GM15510 (cell line): ENCODE measurements around the gene HOXA6.

ENCODE experiments used
- POLR2A ChIP-seq: IDR thresholded peaks from 3 replicates; pipeline ENCODE4 v1.6.1; 2011; ENCODE audit warnings: borderline replicate concordance; ENCODE audit not compliant: insufficient read length; ENCODE audit errors: extremely low read depth

The HOXA6 gene

DNA sequence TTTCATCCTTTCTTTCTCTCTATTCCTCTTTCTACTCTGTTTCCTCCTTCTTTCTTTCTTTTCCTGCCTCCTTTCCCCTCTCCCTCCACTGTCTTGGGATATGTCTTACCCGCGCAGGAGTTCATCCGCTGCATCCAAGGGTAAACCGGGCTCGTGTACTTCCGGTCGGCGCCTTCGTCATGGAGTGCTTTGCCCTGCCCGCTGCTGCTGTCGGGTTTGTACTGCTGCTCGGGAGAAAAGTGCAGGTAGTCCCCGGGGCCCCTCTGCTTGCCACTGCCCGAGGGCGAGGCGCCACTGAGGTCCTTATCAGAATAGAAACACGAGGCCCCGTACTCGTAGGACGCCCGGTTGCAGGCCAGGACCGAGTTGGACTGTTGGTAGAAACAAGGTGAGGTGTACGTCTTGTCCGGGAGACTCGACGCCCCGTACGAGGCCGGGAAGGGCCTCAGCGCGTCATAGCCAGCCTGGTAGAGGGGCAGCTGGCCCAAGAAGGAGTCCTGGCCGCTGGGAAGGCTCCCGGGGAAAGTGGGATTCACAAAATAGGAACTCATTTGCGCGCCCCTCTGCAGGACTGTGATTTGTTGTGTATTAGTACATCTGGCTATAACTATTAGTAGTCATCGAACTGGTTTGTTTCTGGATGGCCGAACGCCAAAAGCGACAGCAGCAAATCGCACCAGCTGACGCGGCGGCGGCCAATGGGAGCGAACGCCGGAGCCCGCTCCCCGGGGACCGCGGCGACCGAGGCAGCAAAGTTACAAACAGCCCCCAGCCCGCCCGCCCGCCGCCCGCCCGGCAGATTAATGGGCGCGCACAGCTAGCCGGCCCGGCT, at the start of gene HOXA6:
Gene HOXA6, minus strand, starts transcription at position 576 of the 832 bp plus-strand sequence. Its CDS starts 25 bp downstream, at position 551.
- no peak for TF ChIP-seq POLR2A

DNA sequence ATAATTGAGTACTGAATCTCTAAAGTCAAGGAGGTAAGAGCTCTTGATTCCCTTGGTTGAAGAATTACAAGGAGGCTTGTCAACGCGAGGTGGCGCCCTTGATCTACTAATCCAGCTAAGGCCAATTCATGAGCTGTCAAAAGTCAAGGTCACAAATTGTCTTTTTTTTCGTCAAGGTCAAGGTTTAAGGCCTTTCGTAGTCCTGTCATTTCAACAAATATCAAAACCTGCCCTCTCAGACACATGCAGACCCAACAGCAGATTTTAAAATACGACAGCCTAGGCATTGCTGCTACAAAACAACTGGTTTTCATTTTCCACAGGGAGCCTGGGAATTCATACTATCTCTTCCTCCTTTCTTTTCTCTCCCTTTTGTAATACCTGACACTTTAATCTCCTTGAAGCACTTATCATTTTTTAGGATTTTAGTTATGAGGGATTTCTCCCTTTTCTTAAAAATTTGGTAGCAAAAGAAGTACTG, 48.8 kb upstream of the HOXA6 start:
- TF ChIP-seq POLR2A = no peak

DNA sequence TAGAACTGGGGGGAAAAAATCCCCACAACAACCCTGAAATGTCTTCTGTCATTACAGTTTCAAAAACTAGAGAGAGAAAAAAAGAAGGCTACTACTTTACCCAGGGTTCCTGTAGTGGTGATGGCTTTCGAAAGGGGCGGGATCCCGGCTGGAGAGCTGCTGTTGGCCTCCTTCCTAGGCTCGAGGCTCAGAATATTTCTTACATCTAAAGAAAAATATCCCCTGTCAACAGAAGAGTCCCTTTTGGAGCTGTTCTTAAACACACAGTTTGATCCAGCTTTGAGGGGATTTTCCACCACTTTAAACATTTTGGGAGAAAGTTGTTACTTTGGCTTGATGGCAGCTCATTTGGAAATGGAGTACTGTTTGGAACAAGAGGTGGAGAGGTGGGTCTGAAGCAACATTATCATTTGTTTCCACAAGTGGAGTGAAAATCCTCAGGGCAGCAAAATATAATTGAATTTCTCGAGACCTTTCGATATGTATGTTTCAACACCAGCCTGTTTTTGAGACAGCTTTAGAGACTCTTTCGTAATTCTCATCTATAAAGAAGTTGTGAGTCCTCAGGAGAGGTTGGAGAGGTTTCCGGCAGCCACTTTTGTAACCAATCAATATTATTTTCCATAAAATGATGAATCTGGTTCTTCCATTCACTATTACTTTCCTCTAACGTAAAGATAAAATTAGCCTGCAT, 47.3 kb upstream of the HOXA6 start:
- no peak for TF ChIP-seq POLR2A

DNA sequence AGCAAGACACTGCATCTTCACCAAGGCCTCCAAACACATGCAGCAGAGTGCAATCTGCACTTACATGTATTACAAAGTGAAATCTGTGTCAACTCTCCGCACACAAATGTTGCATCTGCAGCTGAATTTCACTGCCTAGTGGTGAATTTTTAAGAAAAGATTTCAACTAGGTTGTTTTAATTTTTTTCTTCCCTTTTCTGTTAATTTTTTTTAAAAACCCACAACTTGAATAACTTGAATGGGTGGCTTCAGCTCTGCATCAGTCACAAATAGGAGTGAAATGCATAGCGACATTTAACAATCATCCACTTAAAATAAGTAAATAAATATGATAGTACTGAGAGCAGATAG, 46.4 kb upstream of the HOXA6 start:
- TF ChIP-seq POLR2A = no peak

DNA sequence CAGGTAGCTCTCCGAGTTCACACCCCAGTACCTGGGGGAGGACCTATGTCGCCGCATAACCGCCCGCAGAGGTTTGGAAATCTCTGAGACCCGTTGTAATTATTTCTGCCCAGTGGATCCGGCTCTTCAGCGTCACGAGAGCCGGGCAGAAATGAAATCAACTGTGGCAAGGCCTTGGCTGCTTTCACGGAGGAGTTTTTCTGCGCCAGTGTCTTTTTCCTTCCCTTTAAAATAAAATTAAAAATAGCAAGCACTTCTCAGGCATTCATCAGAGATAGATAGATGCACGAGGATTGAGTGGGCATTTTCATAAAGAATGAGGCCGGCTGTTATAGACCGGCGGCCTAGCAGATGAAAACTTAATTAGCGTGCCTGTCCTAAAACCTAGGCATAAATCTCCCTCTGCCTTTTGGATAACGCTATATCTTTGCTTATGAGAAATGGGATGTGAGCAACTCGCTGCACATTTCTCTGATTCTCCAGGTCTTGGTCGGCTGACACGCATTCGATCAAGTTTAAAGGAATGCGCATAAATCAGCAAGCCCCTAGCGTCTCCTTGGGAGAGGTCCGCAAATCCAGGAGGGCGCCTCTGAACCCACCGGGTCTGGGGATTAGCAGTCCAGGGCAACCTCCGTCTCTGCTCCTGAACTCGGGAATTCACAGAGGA, 45.9 kb upstream of the HOXA6 start:
- TF ChIP-seq POLR2A = no peak

DNA sequence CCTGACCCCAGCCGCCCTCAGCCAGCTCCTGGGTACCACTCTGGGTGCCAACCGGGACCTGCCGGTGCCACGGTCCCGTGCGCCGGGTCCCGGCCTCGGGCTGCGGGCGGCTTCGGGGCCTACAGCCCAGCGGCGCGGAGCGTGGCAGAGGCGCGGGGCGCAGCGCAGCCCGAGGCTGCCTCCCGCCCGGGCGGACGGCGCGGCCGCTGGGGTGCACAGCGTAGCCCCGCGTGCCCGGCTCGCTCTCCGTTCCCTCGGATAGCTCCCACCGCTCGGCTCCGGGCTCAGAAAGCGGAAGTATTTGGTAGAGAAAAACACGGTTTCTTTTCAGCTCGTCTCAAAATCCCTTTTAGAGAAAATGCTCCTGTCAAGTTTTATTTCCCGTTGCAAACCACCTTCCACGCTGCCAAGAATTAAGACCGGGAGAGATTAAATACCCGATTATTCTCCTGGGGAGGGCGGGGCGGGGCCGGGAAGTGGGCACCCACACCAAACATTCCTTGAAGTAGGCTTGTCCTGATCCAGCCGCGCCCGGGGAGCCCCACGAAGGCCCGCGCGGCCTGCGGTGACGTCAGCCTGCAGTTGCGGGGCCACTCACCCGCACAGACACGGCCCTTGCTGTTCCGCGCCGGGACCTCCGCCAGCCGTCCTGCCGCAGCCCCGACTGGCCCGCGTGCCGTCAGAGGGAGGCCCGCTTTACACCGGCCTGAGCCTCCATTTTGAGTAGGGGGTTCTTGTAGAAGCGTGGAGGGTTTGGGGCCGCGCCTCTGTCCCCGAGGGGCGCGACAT, 45.2 kb upstream of the HOXA6 start:
- no peak for TF ChIP-seq POLR2A

DNA sequence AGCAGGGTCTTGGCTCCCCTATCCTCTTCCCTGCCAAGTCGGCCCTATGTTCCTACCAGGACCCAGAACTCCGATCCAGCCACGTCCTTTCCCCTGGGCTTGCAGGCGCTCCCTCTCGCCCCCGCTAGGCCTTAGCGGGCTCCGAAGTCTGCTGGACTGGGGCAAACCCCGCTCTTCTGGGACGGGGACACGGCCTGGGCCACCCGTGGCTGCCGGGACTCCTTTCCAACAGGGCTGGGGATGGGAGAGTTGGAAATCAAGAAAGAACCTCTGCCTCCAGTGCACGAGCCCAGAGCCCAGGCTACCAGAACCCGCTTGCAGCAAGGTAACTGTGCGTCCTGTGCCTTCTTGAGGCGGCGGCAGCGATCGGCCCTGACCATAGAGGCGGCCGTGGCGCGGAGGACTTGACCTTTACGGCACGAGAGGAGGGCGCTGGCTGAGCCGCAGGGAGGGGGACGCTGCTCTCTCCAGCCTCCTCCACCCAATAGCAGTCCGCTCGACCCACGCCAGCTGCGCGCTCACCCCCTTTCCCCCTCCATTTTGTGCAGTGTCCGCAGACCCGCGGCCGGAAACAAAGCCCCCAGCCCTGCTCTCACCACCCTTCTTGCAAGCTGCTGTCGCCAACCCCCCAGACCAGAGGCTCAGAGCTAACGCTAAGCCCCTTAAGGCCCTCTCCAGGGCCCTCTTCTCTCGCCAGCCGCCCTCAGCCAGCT, 44.4 kb upstream of the HOXA6 start:
- TF ChIP-seq POLR2A = no peak

DNA sequence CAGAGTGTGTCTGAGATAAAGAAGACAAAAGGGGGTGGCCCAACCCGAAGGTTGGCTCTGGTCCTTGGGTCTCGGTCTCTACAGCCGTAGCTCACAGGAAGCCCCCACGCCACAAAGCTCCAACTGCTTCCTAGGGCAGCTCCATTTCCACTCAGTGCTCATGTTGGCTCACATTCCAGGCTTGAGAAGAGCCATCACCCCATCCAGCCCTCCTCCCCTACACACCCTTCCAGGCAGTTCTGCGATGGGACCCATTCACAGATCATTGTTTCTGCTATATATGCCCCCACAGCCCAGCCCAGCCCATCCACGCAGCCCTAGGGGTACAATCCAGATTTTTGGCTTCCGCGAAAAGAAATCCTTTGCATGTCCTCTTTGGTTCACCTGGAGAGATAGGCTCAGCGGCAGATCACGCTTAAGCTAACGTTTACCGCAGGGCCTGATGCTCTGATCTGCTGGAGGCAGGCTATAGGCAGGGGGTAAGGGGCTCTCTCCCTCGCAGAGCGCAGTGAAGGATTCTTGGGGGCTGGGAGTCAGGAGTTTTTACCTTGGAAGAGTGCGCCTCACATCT, 43.7 kb upstream of the HOXA6 start:
- no peak for TF ChIP-seq POLR2A

DNA sequence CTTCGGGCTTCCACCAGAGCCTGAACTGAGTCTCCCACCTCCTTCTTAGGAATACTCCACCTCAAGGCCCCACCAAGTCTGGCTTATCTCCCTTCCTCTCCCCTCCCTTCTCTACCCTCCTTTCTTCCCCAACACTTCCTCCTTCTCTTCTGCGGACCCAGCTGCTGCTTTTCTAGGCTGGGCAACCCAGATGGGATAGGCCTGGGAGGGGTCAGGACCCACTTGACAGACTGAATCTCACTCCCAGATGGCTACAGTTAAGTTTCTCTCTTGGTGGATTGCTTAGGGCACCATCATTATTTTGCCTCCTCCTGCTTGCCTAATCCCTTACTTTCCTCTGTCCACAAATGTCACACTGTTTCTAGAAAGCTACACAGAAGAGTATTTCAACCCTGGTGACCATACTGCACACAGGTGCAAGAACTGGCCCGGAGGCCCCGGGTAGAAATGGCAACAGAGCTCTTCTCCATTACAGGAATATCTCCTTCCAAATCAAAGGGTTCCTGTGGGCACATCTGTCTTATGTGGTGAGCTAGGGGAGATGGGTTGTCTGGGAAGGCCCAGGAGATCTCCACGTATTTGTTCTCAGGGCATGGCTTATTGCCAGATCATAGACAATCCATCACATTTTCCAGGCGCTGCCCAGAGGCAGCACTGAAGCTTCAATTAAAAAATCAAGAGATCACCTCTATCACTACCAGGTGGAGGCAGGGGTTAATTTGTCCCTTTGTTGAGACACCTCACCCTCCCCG, 42.6 kb upstream of the HOXA6 start:
- no peak for TF ChIP-seq POLR2A

DNA sequence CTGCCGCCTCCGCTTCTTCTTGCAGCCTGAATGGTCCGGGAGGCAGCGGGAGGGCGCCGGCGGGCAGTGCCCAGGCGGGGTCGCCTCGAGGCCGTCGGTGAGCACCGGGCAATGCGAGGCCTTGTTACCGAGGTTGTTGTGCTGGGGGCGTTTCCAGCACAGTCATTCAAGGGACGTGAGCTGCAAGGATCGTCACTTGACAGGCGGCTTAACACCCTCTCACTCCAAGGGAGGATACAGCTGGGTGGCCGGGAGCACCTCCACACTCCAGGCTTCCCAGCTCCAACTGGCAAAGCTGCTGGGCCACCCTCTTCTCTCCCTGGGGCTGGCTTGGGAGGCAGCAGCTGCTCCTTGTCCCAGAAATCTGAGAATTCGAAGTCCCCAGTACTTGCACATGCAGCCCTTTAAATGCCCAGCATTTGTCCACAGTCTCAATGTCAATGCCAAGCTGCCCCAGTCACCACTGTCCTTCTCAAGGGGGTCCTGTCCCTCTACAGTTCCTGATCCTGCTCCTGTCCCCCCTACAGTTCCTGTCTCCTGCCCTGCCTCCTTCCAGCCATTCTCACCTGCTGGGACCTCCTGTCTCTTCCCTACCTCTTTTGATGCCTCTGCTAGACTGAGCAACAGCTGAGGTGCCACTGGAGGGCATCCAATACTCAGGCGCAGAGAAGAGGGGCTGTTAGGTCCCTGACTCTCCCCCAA, 41.9 kb upstream of the HOXA6 start:
- no peak for TF ChIP-seq POLR2A

DNA sequence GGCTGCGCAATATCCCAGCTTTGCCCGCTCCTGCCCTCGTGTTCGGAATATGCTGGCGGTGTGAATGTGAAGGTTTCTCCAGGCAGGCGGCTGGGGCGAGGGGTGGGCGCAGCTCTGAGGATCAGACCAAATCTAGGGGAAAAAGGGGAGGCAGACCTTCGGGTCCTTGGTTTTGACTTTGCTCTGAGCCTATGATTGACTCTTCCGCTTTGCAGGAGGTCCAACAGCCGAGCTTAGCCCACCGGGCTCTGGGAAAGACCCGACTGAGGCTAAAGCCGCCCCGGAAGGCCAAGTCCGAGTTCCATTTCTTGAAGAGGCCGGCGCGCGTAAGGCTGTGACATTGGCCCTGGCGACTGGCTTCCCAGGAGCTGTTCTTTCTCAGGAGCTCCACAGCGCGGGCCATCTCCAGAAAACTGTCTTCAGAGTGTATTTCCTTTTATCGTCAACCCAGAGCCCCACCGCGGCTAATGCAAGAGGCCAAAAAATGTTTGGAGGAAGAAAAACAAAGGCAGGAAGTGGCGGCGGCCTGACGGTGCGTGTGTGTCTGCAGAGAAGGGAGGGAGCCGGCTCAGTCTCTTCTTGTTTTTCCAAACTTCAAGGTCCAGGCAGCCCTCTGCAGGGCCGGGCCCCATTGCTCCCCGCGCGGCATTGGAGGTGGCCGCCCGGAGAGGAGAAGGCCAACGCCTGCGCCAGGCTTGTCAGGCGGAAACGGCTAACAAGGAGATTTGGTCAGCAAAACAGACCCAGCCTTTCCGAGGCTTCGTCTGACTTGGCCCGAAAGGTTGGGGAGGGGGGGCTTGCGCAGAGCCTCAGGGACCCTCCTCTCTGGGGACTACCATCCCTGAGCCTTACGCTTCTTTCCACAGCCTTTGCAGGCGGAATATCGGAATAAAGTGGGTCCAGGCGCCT, 41.1 kb upstream of the HOXA6 start:
- no peak for TF ChIP-seq POLR2A

DNA sequence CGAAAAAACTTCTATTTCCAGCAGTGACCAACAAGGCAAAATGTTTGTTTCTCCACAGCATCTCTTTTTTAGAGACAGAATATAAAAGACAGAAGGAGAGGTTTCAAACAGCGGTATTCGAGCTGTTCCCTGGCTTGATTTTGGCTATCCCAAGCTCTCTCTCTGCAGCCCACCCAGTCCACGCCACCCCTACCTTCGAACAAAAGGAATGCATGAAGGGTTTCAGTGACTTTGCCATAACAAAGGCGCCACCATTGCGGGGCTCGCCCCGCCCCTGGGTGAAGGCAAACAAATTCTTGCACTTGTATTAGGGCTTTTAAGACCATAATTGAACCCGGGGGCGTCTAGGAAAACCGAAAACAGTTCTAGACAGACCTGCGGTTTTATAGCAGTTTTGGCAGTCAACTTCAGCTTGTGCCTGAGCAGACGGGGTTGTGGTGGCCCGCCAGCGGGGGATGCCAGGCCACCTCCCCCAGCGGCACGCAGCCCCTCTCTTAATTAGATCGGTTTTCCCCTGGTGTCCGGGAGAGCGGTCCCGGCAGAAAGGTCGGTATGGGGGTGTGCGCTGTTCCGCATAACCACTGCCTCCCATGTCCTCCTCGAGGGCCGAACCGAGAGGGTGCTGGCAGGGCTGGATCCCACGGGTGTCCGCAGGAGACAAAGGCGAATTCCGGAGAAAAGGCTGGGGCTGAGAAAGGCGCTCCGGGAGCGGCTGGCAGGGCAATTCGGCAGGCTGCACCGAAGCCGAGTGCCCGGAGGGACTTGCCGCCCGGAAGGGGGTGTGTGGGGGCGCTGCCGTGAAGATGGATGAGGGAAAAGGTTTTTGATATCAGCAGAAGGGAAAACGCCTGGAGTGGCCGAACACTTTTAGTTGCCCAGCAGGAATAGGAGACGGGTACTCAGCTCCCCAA, 40.2 kb upstream of the HOXA6 start:
- no peak for TF ChIP-seq POLR2A
